CD4-positive, alpha-beta T cell treated with Interleukin-10 for 1 hour (primary cell): ENCODE measurements around the gene CD226.
A peak's percentile ranks its signal among the peaks of the same experiment; 100 is the strongest.
"Not testable (repeated sequence)": the region's sequence is repeated elsewhere in the genome, so short reads cannot be mapped to it uniquely, and the experiment has no call there.

ENCODE experiments used
- DNase-seq: peaks from one replicate; pipeline ENCODE4 v3.0.0-alpha.2; 2020

Gene CD226

DNA sequence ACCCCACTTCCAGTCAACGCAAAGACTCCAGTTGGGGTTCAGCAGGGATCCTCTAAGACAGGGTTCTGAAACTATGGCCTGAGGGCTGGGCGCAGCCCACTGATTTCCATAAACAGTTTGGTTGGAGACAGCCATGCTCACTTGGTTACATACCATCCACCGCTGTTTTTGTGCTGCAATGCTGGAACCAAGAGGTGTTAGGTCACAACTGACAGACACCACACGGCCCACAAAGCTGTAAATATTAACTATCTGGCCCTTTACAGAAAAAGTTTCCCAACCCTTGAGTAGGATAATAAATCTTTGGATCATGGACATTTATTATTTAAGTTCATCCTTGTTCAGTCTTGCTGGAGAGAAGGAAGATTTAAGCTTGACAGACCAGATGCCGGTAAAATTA lies 8.4 kb upstream of the CD226 start:
- no peak for DNase-seq

DNA sequence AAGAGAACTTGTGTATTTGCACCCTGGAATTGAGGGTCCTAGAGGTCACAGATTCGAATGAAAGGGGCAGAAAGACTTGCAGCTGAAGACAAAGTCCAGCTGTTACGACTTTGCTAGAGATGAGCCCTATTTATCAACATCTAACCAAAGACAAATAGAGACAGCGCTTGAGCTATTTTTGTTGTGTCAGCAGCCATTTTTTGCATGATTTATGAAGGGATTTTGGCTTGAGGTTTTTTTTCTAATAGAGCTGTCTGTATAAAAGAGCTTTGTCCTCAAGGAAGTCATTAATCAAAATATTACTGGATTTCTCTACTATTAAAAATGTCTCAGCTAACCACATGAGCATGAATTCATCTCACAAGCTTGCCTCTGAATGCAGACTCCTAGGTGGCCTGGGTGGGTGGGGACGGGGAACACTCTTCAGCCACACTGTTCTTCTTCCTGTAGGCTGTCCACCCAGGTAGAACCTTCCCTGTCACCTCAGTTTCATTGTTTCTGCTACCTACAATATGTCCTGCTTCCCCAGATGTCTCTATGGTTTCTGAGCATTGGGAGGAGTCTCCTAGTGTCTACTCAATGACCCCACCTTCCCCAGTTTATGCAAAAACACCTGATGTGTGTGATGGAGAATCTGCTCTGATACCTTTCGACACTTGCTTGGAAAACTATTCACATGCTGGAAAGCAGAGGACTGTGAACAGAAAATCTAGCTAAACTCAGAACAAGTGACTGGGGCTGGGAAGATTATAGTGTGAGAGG lies 7.2 kb upstream of the CD226 start:
- no peak for DNase-seq

DNA sequence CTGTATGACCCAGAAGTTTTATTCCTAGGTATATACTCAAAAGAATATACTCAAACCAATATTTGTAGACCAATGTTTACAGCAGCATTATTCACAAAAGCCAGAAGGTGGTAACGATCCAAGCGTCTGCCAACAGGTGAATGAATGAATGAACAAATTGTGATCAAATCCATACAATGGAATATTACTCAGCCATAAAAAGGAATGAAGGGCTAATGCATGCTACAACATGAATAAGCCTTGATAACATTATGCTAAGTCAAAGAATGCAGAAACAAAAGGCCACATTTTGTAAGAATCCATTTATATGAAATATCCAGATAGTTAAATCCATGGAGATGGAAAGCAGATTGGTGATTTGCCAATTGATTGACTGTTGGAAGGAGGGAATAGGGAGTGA lies 5.5 kb upstream of the CD226 start:
- no peak for DNase-seq

DNA sequence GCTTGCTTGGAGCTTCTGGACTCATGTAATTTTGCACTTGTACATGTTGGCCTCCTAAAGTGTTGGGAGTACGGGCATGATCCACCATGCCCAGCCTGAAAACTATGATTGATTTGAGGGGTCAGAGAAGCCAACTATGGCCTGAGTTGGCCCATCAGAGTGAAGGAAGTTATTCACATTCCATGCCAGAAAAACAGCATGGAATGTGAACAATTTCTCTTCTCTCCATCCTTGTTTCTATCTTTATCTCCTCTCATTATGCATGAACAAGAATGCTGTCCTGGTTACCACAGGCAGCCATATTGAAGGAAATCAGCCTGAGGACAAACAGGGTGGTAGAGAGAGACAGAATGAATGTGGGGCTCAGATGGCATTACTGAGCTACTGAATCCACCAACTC lies 3.5 kb upstream of the CD226 start:
- DNase-seq: no peak

GRCh38 chr18:69949538-69949936 lies 1.9 kb upstream of the CD226 start:
- no peak for DNase-seq

DNA sequence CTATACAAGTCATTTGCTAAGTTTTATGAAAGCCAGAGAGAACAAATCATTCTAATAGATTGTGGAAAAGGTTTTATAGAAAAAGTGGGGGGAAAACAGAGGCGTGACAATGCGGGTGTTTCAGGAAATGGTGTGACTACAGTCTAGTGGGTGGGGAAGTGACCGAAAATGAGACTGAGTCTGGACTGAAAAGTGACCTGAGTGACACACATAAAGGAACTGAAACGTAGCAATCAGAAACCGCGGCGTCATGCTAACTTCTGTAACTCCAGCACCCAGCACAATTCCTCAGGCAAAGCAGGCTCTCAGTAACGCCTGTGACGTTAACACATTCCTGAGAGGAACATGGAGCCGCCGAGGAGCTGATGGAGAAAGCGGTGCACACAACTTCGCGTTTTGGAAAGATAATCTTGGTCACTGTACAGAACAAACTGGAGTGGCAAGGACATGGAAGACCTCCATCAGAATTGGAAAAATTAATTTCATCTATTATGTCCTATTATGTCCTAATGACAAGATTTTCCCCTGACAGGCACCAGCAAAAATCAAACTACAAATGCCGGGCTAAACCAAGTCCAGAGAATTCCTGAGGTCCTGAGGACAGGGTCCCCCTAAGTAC lies 1.4 kb upstream of the CD226 start:
- peak; percentile 74 for DNase-seq

GRCh38 chr18:69948256-69948655 lies 583 bp upstream of the CD226 start:
- DNase-seq: no peak

GRCh38 chr18:69946608-69947155 lies 991 bp downstream of the CD226 start:
- no peak for DNase-seq

GRCh38 chr18:69945220-69946114 lies 2.2 kb downstream of the CD226 start:
- DNase-seq: no peak

GRCh38 chr18:69944436-69944835 lies 3.2 kb downstream of the CD226 start:
- no peak for DNase-seq

- DNase-seq: no peak
Observed at GRCh38 chr18:69943021-69943420, 4.7 kb downstream of the CD226 start.

DNA sequence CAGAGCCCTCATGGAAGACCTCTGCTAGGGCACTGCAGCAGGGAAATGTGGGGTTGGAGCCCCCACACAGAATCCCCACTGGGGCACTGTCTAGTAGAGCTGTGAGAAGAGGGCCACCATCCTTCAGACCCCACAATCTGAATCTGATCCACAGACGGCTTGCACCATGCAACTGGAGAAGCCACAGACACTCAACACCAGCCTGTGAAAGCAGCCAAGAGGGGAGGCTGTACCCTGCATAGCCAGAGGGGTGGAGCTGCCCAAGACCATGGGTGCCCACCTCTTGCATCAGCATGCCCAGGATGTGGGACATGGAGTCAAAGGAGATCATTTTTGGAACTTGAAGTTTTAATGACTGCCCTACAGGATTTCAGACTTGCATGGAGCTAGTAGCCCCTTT lies 6.5 kb downstream of the CD226 start:
- DNase-seq: no peak

GRCh38 chr18:69939812-69940211 lies 7.9 kb downstream of the CD226 start:
- DNase-seq: not testable (repeated sequence)

DNA sequence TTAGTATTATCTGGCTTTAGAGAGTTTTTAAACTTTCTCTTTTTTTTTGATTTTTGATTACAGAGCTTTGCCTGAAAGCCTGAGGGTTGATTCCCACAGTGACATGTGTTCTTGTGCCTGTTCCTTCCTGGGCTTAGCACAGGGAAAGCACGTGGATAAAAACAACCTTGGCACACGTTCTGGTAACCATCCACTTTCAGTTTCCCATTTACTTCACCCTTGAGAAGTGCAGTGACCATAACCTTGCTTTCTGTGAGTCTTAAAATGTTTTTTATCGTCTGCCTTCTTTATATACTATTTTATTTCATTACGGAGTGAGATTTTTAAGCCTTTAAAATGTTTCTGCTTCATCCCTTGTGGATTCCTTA lies 11.5 kb downstream of the CD226 start:
- no peak for DNase-seq

DNA sequence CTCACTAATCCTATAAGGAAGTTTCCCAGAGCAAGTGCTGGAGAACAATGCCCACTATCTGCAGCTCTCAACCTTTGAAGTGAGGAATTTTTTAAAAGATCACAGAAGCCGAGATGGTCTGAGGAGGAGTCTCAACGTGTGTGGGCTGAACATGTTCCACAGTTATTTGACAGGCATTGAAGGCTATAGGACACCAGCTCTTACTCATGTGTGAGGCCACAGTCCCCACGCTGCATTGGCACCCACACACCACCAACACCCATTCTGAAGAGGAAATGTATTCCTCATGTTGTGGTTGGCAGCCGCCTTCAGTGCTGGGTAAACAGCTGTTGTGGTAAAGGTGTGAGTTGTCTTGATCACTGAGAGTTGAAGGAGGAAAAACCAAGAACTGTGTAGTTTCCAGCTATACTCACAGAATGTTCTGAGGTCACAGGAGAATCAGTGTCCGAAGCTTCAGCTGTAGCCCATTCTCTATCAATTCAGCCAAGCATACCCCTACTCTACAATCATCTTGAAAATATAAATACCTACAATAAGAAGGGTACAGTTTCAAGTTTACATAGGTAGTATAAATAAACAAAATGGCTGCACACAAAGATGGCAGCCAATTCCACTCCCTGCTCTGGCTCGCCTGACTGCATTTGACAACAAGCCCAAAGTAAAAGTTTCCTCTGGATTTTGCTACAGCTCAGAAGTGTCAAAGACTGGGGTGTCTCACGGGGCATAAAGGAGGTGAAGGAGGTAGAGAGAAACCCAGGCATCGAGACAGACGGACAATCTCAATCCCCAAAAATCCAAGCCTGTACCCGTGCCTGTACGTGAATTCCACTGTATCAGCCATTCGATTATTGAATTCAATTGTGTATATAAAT lies 12.1 kb downstream of the CD226 start:
- DNase-seq: peak; percentile 86

DNA sequence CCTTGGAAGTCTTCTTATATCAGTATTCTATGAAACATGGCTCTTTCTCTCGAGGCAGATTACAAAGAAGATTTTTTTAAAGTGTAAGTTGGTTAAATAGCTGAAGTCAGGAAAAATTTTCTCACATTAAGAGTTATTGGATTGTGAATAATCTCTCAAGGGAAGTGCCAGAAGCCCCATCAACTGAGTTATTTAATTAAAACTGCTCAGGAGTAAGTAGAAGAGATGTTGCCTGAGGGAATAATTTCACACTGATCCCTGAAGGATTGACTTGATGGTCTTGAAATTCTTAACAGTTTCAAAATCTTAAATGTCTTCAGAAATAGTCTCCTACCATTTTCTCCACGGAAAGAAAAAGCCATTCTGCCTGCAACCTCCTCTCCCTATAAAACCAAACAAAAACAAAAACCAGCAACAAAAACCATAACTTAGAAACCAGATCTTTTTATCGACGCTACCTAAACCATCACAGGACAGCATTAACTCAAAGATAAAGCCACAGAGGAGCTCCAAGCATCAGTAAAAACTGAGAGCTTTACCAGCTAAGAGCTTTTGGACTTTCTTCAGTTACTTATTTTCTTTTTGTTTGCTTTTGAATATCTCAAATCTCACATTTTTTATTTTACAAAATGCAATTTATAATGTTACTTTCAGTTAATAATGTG lies 12.9 kb downstream of the CD226 start:
- DNase-seq: no peak

GRCh38 chr18:69929041-69929774 lies 18.5 kb downstream of the CD226 start:
- no peak for DNase-seq

- no peak for DNase-seq
Observed at GRCh38 chr18:69916412-69916811, 31.3 kb downstream of the CD226 start.

DNA sequence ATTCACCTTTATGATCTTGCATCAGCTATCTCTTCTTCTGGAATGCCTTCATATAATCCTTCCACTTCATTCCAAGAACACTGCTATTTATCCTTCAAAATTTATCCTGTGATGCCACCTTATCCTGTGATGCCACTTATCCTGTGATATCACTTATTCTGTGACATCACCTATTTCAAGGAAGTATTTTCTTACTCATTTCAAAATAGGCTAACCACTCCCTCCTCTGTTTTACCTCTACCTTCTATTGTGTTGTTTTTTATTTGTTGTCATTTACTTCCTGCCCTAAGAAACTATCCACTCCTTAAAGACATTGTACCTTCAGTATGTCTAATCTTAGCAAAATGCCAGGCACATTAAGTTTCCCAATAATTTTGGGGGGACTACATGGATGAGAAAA lies 38.8 kb downstream of the CD226 start:
- no peak for DNase-seq

- no peak for DNase-seq
Observed at GRCh38 chr18:69906765-69907164, 40.9 kb downstream of the CD226 start.

DNA sequence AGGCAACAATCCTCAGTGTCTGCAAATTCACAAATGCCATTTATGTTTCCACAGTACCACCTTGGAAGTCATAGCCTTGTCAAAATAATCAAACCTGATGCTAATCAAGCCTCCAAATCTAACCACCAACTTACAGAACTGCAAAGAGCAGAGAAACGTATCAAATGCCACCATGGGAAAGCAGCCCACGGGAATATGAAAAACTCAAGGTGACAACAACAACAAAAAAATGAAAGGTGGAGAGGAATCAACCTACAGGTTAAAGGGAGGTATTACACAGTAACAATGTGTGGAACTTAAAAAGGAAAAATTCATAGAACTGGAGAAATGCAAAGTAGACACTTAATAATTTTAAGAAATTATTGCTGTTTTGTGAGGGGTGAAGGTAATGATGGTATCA lies 46.7 kb downstream of the CD226 start:
- DNase-seq: no peak
